HG03575 (cell line): ENCODE data around the gene SEMA6A.
"Not testable (repeated sequence)": the region's sequence is repeated elsewhere in the genome, so short reads cannot be mapped to it uniquely, and the experiment has no call there.

ENCODE experiments used
- ATAC-seq: cut with Tn5 transposase; IDR thresholded peaks from one replicate; pipeline ENCODE4 v1.9.1; 2021; ENCODE audit not compliant: unreplicated experiment, insufficient number of reproducible peaks, low FRiP score; ENCODE audit errors: extremely low read depth

SEMA6A gene

DNA sequence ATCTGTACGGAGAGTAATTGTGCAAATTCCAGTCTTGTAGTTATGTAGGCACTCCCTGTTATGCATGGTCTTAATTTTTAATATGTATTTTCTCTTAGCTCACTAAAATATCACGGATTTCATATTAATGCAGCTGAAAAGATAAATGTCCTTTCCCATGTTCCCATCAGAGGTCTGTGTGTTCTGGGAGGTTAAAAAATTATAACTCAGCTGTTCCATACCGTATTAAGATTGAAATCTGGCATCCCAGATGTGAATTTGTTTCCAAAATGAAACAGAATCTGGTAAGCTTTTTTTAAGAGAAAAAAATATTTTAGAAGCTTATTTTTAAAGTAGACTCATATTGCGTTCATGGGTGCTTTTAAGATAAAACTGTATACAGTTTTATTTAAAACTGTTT is 44.3 kb downstream of the SEMA6A start:
- ATAC-seq, result no peak

DNA sequence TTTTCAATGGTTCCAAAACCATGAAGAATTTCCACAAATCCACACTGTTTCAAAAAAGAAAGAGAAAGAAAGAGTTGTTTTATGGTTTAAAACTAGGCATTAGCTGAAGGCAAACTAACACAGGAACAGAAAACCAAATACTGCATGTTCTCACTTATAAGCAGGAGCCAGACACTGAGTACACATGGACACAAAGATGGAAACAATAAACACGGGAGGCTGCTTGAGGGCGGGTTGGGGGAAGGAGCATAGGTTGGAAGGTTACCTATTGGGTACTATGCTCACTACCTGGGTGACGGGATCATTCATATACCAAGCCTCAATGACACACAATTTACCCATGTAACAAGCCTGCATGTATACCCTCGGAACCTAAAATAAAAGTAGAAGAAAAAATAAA is 45.0 kb downstream of the SEMA6A start:
- no peak for ATAC-seq

DNA sequence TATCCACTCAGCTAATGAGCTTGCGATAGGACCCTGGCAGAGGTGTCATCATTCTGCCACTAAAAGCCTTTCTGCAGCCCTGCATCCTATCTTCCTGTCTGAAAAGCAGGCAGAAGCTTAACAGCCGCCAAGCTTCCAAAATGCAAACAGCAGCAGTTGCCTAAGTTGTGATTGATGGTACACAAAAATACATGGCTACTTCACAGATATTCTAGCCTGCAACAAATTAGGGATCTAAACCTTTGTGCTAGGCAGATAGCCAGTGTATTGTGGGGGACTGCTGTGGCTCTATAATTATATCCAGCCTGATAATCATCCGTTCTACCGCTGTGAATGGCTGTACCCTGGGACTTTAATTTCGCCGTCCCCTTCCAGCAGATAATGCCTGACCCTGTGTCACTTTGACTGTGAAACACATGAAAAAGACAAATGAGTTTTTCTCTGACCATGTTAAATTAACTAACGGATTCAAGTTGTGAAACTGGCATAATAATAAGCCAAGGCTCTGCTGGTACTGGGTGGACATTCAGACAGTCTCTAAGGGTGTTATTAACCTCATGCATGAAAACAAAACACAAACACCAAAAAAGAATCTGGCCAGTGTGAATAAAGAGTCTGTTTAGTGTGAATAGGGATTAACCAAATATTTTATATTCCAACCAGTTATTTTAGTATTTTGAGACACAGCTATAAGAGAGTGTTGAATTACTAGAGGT is 45.9 kb downstream of the SEMA6A start:
- ATAC-seq, result no peak

DNA sequence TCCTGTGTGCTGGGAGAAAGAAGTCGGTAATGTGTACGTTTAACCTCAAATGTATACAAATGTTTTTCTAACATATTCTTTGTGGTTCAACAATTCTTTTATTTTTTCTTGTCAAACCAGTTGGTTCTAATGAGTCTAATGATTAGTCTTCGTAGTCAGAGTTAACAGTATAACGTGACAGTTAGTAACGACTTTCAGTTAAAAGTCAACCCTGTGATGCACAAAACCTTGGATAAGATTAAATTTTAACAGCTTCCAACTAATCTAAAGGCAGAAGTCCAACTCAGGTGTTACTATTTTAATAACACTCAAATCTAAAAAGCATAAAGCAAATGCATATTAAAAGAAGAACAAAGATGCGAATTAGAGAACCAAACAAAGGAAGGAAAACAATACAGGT is 47.0 kb downstream of the SEMA6A start:
- ATAC-seq, result no peak

DNA sequence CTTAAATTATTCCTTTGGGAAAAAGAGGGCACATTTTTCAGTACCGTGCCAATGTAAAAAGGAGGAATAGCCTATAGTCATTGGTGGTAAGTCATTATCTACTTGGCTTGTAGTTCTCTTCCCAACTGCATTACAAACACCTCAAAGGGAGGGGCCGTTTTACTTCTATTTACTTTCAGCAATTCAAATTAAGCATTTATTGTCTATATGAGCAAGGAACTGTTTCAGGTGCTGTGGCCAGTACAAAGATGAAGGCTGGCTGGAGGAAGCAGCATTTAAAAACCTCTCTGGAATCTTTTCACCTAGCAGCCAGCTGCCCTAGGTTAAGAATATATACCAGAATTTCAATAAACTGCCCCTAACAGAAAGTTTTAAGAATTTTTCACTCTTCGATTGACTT is 48.9 kb downstream of the SEMA6A start:
- no peak for ATAC-seq

DNA sequence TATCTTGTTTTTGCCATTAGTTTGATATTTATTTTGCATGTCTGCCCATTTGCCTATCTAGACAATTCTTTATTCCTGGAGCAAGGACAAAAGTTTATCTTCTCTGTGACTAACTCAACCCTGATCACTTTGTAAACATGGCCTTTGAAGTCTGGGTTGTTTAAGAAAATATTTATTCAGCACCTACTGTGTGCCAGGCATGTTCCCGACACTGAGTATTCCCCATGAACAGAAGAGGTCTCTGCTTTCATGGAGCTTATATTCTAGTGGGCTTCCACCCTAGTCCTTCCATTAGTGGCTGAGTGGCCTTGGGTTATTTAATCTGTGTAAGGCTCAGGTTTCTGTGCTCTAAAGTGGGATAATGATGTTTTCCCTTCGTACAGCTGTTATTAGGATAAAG is 49.7 kb downstream of the SEMA6A start:
- ATAC-seq, result no peak

DNA sequence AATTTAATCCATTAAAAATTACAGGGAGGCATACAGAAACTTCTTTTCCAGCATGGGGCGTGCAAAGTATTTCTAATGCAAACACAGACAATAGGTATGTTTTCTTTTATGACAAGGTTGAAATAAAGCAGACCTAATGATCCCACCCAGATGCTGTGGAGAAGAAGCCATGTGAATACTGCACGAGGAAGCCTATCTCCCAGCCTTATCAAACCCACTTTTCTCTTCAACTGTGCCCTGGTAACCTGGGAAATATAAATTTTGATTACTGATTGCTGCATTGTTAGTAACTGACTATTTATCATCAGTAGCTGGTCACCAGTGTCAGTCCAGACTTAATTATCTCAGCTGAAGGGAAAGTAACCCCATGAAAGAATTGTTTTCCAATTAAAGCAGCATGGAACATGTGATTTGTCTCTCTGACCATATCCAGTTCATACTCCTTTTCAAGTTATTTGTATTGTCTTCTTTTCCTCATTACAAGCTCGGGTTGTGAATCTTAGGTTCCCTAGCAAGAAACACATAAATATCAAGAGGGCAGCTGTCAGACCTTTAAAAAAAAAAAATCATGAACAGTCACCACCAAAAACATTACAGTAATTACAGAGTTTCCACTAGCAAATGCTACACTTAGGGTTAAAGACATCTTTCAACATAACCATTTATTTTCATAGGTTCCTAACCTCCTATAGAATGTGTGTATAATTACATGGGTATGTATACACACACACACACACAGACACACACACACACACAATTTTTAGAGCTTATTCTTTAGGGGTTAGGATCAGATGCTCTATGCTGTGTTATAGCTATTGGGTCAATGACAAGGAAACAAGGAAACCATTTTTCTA is 50.3 kb downstream of the SEMA6A start:
- ATAC-seq, result no peak

DNA sequence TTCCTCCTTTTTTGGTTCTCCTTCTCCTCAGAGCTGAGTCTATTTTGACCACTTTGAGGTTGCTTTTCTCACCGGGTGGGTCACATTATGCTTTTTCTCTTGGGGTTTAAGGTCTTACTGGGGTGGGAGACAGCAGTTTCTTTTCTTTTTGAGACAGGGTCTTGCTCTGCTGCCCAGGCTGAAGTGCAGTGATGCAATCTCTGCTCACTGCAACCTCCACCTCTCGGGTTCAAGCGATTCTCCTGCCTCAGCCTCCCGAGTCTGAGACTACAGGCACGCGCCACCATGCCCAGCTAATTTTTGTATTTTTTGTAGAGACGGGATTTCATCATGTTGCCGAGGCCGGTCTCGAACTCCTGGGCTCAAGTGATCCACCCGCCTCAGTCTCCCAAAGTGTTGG is 51.4 kb downstream of the SEMA6A start:
- not testable (repeated sequence) for ATAC-seq

DNA sequence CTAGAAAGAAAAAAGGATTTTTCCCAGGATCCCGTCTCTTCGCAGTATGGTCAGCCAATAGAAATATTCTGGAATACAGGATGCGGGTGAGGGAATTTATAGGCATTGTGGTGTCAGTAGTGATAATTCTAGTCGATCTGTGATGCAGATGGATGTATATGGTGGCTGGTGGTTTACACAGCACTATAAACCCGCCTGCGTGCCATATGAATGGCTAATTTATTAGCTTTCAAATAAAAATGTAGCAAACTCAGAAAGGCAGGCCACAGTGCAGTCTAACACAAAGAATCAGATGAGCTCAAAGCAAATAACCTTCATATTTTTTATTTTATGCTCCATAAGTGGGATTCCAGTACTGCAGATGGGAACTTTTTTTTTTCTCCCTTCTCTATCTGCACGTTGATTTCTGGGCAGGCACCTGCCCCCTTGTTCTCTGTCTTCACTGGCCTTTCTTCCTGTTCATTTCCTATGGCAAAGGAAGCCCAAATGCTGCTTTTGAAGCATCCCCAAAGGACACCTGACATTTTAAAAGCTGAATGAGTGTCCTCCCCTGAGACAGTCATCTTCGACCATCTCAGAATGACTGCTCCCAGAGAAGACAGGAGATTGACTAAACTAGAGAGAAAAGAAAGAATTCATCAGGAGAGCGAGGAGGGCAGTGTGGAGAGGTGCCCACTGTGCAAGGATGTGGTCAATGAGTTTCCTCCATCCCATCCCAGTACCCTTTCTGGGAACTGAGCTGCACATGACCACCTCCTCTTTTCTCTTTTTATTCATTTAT is 52.1 kb downstream of the SEMA6A start:
- no peak for ATAC-seq

DNA sequence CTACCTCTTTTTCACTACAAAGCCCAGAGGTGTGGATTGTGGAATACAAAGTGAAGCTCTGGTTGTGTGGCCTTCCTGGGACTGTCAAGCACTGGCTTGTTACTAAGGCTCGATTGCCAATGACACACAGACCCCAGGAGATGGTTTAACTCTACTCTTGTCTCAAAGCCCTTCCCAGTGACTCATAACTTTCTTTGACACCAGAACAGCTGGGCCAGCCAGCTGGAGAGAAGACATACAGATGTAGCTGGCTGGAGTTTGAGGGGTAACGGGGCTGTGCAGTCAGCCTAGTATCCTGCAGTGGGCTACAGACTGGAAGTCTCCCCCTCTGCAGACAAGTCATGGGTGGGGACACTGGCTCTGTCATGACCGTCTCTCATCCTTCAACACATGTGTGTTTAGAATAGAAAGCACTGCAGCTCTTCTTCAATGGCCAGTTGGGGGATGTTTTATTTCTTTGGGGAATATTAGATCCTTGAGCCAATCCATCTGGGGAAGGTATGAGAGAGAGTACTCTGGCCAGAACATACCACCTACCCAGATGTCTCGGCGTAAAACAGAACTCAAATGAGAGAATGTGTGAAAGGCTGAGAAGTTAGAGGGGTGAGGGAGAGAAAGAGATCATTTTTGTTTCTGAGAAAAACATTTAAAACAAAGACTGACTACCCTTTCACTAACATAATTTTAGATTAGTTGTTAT is 53.3 kb downstream of the SEMA6A start:
- ATAC-seq, result peak; percentile 58

DNA sequence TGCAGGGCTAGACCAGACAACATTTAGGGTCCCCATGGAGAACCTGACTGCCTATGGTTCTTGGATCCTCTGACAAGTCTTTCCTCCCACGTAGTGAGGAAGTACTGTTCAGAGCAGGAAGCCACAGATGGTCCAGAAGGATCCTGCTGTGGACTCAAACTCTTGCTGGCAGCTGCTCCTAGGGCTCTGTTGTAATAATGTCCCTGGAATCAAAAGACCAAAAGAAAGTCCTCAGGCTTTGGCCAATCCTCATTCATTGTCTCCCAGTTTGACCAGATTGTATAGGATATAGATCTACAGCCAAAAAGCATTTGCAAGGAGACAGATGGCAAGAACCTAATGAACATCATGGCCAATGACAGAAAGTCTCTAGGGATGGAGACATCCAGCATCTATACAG is 53.9 kb downstream of the SEMA6A start:
- ATAC-seq, result peak; percentile 14

DNA sequence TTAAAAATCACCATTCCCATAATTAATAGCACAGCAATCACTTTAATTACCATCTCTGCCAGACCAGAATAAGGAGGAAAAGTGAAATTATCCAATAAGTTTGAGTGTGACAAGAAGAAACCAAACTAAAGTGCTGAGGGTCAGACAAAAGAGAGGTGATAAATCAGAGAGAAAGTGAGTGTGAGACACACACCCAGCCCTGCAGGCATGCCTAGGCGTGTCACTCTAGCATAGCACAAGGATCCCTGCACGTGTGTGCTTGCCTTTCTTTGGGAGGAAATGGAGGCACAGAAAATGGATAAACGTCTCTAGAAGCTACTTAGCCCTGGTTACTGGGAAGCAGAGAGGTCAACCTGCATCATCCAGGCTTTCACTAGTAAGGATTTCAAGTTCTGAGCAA is 56.2 kb downstream of the SEMA6A start:
- no peak for ATAC-seq

DNA sequence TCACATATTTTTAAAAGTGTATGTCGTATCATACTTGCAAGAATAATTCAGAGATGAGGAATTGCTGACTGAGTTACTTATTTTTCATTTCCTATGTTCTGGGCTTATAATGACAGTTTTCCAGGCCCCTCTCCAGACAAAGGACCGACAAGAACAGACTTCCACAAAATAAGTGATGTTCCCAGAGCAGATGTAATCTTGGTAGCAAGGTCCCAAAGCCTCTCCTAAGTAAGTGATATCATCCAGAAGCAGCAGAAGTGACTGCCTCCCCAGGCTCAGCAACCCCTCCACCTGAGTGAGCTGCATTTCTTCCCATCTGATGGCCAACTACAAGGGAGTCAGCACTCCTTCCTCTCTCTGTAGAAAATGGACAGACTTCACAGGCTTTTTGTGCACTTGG is 57.1 kb downstream of the SEMA6A start:
- ATAC-seq, result no peak

DNA sequence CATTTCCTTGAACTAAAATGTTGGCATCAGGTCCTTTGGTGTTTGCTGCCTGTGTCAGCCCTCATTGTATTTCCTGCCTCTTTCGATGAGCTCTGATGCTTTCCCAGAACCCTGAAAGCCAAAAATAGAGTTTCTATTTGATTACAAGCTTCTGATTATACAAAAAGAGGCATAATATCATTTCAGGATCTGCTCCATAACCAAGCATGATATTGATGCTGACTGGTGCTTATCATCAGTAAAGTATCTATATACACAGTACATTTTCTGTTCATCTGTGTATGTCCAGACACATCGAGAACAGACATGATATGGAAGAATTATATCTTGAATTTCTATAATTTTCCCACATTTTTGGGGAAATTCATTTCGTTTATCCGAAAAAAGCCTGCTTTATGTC is 58.6 kb downstream of the SEMA6A start:
- no peak for ATAC-seq

DNA sequence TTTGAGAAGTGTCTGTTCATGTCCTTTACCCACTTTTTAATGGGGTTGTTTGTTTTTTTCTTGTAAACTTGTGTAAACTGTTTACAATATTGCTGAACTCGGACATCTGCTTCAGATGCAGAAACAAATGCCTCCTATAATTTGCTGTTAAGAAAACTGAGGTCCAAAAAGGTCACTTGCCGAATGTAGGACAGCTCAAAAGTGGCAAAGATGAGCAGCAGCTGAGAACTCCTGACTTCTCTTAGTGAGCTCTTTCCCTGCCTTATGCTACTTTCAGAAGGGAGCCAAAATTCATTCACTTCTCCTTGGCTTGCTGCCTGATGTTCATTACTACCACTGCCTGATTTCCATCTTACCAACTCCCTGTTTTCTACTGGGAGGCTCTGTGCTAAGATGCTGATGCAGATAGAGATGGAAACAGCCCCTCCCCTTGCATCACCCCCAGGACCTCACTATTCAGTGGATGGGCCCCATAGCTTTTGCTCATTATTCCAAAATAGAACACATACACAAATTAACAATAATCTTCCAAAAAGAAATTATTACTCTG is 60.1 kb downstream of the SEMA6A start:
- ATAC-seq, result no peak

DNA sequence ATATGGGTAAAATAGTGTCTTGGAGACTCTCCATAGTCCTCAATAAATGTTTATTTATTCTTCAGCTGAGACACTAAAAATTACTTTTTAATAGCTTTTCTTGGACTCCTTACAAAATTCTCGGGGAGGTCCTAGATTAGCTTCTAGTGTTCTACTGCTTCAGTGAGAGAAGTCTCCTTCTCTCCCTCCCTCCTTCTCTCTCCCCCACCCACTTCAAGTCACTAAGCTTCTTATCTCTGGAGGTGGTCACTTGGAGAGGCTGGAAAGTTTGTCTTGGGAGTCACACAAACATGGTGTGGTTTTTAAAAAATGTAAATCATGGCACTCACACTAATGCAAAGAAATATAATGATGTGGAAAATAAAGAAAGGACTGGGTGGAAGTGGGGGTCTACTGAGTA is 64.1 kb downstream of the SEMA6A start:
- no peak for ATAC-seq

DNA sequence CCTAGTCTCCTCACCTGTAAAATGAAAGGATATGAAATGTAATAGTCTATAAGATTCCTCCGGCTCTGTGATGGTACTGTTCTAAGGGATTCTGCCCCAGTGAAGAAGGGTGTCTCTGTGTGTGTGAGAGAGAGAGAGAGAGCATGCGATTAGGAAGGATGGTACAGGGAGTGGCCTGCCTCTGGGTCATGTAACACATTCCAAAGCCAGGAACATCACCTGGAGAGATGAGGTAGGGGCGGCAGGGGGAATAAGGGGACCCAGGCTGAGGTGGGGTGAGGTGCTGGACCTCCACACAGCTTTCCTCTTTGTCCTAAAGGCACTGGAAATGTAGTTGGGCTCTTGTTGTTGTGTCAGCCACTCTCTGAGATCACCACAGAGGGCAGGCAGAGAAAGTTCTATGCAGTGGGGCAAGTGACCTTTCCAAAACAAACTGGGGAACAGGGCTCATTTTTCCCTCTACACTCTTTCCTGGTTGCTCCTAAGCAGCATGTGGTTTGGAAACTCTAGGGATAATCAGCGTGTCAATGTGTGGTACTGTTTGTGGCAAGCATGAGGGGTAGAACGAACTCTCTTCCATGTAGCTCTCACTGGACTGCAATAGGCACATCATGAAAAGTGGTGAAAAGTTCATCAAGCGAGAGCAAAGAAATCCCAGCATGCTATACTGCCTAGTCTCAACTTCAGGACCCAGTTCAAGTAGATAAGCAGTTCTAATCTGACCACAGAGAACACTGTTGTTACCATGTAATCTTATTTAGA is 65.0 kb downstream of the SEMA6A start:
- no peak for ATAC-seq

DNA sequence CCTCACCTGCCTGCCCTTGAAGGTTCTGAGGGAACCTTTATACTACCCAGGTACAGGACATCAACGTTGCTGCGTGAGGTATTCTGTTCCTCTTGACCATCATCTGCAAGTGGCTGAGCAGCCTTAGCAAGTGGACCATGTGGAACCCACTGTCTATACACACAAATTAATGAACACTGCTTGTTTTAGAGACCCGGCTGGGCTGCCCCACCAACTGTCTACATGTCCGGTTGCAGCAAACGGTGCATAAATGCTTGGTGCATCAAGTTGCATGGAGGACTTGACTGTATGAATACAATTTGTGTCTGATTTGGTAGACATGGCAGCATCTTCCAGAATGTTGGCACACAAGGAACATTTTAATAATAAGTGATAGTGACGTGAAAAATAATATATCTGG is 65.8 kb downstream of the SEMA6A start:
- ATAC-seq, result no peak
